HT-29 (cell line): ENCODE measurements around the gene CNOT9. TPM values are rescaled to one million over a fixed set of nuclear protein-coding genes. Genes with fewer than 3 reads are reported as not detected.

Experiments used
- DNase-seq: peaks from one replicate; pipeline ENCODE4 v3.0.0-alpha.2; 2015; ENCODE audit warnings: low spot score
- small RNA-seq: library from RNA; depleted of rRNA; stranded (forward); fragments of <200 nt; gene quantifications from one replicate; pipeline ENCODE3, GENCODE V24; 2014
- total RNA-seq: library from RNA; depleted of rRNA; stranded (reverse); fragments of >200 nt; shearing (Covaris generic); gene quantifications from 2 replicates; pipeline ENCODE4 v1.2.3, GENCODE V29; 2014; rRNA removed

The CNOT9 gene
- total RNA-seq, 1 experiment from 2014 or later = 60.1 TPM

DNA sequence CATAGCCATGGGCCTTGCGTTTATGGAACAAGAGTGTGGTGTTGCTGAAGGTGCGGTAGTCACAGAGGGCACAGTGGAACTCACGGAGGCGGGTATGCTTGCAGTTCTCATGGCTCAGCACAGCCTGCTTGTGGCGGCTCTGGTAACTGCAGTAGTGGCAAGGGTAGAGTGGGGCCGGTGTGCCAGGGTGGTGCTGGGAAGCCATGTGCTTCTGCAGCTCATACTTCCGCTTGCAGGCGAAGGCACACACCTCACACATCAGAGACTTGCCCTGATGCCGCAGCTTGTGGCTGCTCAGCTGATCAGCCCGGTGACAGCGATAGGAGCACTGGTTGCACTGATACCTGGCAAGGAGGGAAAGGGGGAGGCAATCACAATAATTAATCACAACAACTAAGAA lies 76.1 kb downstream of the CNOT9 start:
- no peak for DNase-seq

GRCh38 chr2:218645126-218645525 lies 76.5 kb downstream of the CNOT9 start:
- no peak for DNase-seq

Small RNA genes lying within 50 kb of the gene (small RNA-seq; reads per million reads assigned to genes)
- not detected for gene RNU6-136P

Other genes with a start within 250 kb of the CNOT9 start
- 1.6 TPM in 1 of 2 replicates, not detected in the other for gene CATIP, start 212.0 kb upstream of the CNOT9 start, total RNA-seq
- gene SLC11A1, start 186.6 kb upstream of the CNOT9 start, total RNA-seq = 0.33 and 0.86 TPM in 2 replicates
- 132 and 151 TPM in 2 replicates for gene CTDSP1, start 169.0 kb upstream of the CNOT9 start, total RNA-seq
- 230 and 247 TPM in 2 replicates for gene VIL1, start 149.7 kb upstream of the CNOT9 start, total RNA-seq
- gene USP37, start 488 bp upstream of the CNOT9 start, total RNA-seq = 3.9 and 4.1 TPM in 2 replicates
- gene PLCD4, start 39.1 kb downstream of the CNOT9 start, total RNA-seq = not detected in 2 replicates
- 22.9 and 24.3 TPM in 2 replicates for gene ZNF142, start 90.8 kb downstream of the CNOT9 start, total RNA-seq
- 54.2 and 60.4 TPM in 2 replicates for gene BCS1L, start 90.8 kb downstream of the CNOT9 start, total RNA-seq
- 44.6 and 55.8 TPM in 2 replicates for gene RNF25, start 103.2 kb downstream of the CNOT9 start, total RNA-seq
- 17.9 and 22.4 TPM in 2 replicates for gene STK36, start 103.2 kb downstream of the CNOT9 start, total RNA-seq
- 22.8 and 33.3 TPM in 2 replicates for gene TTLL4, start 142.0 kb downstream of the CNOT9 start, total RNA-seq
- gene CYP27A1, start 213.3 kb downstream of the CNOT9 start, total RNA-seq = 1.4 and 2.4 TPM in 2 replicates